ENCODE data around the gene RFT1. TPM values are rescaled to one million over a fixed set of nuclear protein-coding genes. Genes with fewer than 3 reads are reported as not detected.

The RFT1 gene
- total RNA-seq, 1 donor from 2014 or later = 21.3 TPM

DNA sequence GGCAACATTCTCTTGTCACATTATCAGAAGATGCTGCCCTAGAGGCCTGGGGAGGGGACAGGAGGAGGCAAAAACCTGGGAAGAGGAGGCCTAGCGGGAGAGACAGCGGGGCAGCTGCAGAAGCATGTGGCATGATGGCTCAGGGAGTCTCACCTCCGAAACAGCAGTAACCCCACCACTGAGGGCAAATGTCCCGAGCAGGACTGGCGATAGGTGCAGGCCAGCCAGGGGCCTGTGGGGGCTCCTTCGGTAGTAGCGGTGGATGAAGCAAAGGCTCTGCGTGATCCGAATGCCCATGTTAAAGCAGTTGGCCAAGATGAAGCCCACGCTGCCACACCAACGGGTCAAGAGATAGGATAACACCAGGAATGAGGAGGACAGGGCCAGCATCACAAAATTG is 38.0 kb downstream of the RFT1 start:
- no peak for DNase-seq (ENCODE audit: low spot score)

DNA sequence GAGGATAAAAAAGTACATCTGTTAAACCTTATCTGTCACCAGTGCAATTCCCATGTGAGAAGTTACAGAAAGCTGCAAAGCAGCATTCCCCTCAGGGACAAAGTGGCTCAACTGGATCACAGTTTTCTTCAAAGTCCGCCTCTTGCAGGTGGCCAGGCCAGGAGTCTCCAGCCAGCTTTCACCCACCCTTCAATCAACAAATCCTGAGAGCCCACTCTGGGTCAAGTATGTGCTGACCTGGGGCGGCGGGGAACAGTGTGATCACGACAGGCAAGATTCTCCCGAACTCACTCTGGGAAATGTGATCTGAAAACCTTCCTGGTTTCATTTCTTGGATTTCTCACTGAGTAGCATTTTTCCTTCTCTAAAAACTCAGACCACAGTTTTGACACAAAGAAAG is 39.2 kb downstream of the RFT1 start:
- no peak for DNase-seq (ENCODE audit: low spot score)

- DNase-seq (ENCODE audit: low spot score) = no peak
Measured at GRCh38 chr3:53089511-53089910, 40.7 kb downstream of the RFT1 start.

GRCh38 chr3:53085476-53085875 is 44.8 kb downstream of the RFT1 start:
- no peak for DNase-seq (ENCODE audit: low spot score)

- DNase-seq (ENCODE audit: low spot score) = no peak
Measured at GRCh38 chr3:53084310-53085001, 45.8 kb downstream of the RFT1 start.

GRCh38 chr3:53083949-53084309 is 46.3 kb downstream of the RFT1 start:
- no peak for DNase-seq (ENCODE audit: low spot score)

DNA sequence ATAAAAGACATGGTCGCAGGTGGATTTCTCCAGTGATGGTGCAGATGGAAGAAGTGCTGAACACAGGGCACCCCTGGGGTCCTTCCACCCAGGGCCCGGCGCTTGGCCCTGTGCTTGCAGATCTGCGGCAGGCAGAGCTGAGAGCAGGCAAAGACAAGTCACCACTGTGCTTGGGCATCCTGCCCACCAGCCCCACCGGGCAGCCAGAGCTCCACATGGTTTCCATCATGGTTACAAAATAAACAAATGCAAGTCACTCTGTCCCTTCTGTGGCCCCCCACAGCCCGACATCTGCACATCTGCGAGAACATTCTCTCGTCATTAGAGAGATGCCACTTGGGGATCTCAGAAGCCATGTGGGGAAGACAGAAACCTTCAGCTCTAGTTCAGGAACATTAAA is 46.7 kb downstream of the RFT1 start:
- DNase-seq (ENCODE audit: low spot score) = no peak

DNA sequence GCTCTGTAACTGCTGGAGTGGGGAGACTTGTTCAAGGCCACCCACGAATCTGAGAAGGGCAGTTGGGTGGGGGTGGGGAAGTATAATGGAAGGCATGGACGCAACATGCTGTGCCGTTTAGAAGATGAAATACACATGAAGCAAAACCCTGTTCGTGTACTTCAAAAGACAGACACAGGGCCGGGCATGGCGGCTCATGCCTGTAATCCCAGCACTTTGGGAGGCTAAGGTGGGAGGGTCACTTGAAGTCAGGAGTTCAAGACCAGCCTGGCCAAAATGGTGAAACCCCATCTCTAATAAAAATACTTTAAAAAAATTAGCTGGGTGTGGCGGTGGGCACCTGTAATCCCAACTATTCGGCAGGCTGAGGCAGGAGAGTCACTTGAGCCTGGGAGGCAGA is 47.5 kb downstream of the RFT1 start:
- no peak for DNase-seq (ENCODE audit: low spot score)

DNA sequence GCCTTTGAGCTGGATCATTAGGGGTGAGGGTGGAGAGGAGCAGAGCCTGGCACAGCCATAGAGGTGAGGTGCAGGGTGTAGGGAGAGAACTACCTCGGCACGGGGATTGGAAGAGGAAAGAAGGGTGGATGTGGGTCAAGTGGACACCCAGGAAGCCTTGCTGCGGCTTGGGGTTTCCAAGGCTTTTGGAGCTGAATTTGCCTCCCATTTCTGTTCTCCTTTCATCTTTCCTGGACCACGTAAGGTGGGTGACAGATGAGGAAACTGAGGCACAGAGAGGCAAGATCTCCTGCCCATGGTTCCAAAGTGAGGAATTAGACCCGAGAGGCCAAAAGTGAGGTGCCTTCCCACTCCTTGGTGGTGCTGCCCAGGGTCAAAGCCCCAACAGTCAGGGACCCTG is 48.9 kb downstream of the RFT1 start:
- DNase-seq (ENCODE audit: low spot score) = no peak

- DNase-seq (ENCODE audit: low spot score) = no peak
Measured at GRCh38 chr3:53080612-53081205, 49.5 kb downstream of the RFT1 start.

DNA sequence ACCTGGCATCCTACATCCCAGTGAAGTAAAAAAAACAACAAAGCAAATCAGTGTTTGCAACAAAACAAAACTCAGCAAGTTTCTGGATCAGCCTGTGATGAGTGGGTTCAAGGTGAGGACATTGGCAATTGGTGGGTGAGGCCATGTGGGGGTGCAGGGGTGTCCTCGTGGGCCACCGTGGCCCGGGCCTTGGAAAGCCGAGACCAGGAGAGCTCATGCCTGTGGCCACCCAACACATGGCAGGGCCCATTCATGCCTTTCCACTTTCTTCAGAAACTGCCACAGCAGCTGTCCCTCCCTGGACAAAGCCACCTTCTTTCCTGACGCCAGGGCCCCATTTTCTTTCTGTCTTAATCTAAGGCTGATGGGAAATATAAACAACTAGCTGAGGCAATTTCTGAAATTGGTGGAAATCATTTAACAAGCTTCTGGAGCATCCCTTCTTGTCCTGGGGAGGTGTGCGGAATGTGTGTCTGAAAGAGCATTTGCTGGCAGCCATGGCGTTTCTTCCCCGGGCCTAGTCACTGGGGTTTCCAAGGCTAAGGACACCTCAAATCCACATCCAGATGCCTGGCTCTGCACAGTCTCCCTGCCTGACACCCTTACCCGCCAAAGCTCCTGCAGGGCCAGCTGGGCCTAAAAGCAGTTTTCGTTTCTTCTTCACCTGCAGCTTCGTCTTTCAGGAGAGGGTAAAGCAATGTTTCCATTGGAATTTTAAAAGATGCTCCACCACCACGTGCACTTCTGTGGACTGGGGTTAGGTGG is 50.3 kb downstream of the RFT1 start:
- no peak for DNase-seq (ENCODE audit: low spot score)

DNA sequence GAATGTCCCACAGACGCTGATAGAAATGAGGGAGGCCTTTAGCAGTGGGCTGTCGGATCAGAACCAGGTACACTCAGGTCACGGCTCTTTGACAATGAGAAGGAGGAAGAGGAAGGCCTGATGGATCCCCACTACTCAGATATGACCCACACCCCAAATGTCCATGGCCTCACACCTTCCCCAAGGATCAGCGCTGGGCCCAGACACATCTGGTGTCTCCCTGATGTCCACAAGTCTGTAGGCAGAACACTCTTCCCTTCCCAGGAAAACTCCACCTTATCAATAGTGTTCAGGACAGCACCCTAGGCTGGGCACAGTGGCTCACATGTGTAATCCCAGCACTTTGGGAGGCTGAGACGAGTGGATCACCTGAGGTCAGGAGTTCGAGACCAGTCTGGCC is 51.1 kb downstream of the RFT1 start:
- DNase-seq (ENCODE audit: low spot score) = no peak

DNA sequence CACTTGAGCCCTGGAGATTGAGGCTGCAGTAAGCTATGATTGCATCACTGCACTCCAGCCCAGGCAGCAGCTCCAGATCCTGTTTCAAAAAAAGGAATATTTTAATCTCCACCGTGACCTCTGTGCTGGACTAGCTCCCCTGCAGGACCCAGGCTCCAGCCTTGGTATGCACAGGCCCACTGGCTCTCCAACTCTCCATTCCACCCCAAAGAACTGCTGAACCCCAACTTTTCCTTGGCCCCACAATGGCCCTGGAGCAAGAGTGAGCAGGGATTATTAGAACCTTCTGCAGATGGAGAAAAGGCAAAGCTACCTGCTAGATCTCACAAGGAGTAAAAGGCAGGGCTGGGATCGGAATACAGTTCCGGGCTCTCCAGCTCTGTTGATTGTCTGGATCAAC is 51.6 kb downstream of the RFT1 start:
- no peak for DNase-seq (ENCODE audit: low spot score)

DNA sequence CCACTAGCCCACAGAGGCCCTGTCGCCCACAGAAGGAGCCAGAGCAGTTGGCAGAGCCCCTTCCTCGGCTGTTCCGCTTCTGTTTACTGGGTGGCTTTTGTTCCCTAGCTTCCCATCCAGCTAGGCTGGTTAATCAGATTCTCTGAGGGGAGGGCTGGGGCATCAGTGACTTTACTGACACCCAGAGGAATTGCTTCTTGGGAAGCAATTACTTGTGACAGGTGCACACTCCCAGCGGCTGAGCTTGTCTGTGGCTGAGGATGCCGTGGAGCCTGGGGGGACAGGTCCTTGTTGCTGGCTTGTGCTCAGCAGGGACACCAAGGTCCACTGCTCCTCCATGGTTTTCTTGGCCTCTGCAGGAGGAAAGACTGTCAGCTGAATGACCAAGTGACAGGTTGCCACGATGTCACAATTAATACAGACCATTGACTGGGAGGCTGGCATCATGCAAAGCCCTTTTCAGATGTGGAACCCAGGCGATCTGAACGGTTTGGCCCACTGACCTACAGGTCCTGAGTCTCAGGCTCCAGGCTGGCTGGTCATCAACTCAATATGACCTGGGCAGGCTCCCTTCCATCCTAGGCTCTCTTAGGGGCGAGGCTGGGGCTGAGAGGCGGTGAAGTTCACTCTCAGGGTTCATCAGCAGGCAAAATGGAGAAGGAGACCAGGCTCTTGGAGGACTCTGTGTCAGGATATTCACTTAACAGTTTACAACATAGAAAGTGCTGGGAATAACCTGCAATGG is 52.6 kb downstream of the RFT1 start:
- no peak for DNase-seq (ENCODE audit: low spot score)

GRCh38 chr3:53075743-53076140 is 54.5 kb downstream of the RFT1 start:
- no peak for DNase-seq (ENCODE audit: low spot score)

GRCh38 chr3:53074761-53075742 is 55.2 kb downstream of the RFT1 start:
- no peak for DNase-seq (ENCODE audit: low spot score)

DNA sequence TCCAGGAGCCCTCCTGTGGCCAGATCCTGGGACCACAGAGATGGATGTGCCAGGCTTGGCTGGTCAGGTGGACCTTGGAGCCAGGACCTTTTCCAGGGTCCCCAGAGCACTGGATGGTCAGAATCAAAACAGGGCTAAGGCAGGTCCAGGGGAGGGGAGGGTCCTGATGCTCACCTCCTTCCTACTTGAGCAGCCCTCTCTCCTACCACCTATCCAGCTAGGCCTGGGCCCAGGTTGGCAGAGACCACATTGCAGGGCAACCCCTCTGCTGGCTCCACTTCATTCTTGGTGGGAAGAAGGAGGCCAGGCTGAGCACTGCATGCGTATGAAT is 55.9 kb downstream of the RFT1 start:
- DNase-seq (ENCODE audit: low spot score) = no peak

GRCh38 chr3:53073553-53074365 is 56.5 kb downstream of the RFT1 start:
- DNase-seq (ENCODE audit: low spot score) = no peak

GRCh38 chr3:53072653-53073552 is 57.3 kb downstream of the RFT1 start:
- DNase-seq (ENCODE audit: low spot score) = peak; percentile 86

Measured in mucosa of gallbladder (tissue), 1 donor.